SK-N-SH treated with all-trans-retinoic acid at 6 μM for 48 hours (cell line): Measurements from ENCODE around the gene BACH2.

Experiments
- BACH2 ChIP-seq: fragments of 250-450 bp; sonication (Bioruptor Pico); IDR thresholded peaks from 2 replicates; pipeline ENCODE4 v1.9.0; 2021; ENCODE audit warnings: mild to moderate bottlenecking, borderline replicate concordance
- CSDC2 ChIP-seq: fragments of 250-450 bp; sonication (Bioruptor Pico); IDR thresholded peaks from 2 replicates; pipeline ENCODE4 v1.5.0; 2020; ENCODE audit warnings: mild to moderate bottlenecking, moderate library complexity
- ISL1 ChIP-seq: fragments of 250-450 bp; sonication (Bioruptor Pico); IDR thresholded peaks from 2 replicates; pipeline ENCODE4 v2.1.2; 2022; ENCODE audit warnings: mild to moderate bottlenecking, moderate library complexity
- OSR1 ChIP-seq: fragments of 250-450 bp; sonication (Bioruptor Pico); IDR thresholded peaks from 2 replicates; pipeline ENCODE4 v1.8.0; 2022; ENCODE audit warnings: moderate library complexity, mild to moderate bottlenecking, inconsistent platforms
- PATZ1 ChIP-seq: fragments of 250-450 bp; sonication (Bioruptor Pico); IDR thresholded peaks from 2 replicates; pipeline ENCODE4 v1.8.0; 2020; ENCODE audit warnings: mild to moderate bottlenecking, moderate library complexity, borderline replicate concordance
- POU6F1 ChIP-seq: fragments of 250-450 bp; sonication (Bioruptor Pico); IDR thresholded peaks from 2 replicates; pipeline ENCODE4 v1.8.0; 2021; ENCODE audit warnings: low read depth, mild to moderate bottlenecking, moderate library complexity, borderline replicate concordance
- TOX ChIP-seq: fragments of 250-450 bp; sonication (Bioruptor Pico); IDR thresholded peaks from 2 replicates; pipeline ENCODE4 v1.8.0; 2021; ENCODE audit warnings: mild to moderate bottlenecking, moderate library complexity, borderline replicate concordance
- TSHZ2 ChIP-seq: fragments of 250-450 bp; sonication (Bioruptor Pico); IDR thresholded peaks from 2 replicates; pipeline ENCODE4 v1.5.0; 2020; ENCODE audit warnings: mild to moderate bottlenecking, moderate library complexity
- ZC3H10 ChIP-seq: fragments of 250-450 bp; sonication (Bioruptor Pico); IDR thresholded peaks from 2 replicates; pipeline ENCODE4 v1.5.1; 2021; ENCODE audit warnings: mild to moderate bottlenecking, moderate library complexity
- ZNF565 ChIP-seq: fragments of 450-650 bp; formaldehyde crosslinking; conservative IDR thresholded peaks from 2 replicates; pipeline ENCODE4 v1.5.0; 2020; ENCODE audit warnings: low read depth, mild to moderate bottlenecking, moderate library complexity
- ZNF8 ChIP-seq: fragments of 450-650 bp; formaldehyde crosslinking; IDR thresholded peaks from 2 replicates; pipeline ENCODE4 v1.5.0; 2020; ENCODE audit warnings: mild to moderate bottlenecking, moderate library complexity

GRCh38 chr6:89952686-89953085, 344.0 kb downstream of the BACH2 start:
- TF ChIP-seq CSDC2 (CRISPR knock-in tag) (no peak), ZNF8 (CRISPR knock-in tag) (no peak), PATZ1 (CRISPR knock-in tag) (no peak), POU6F1 (CRISPR knock-in tag) (no peak), TOX (CRISPR knock-in tag) (no peak), BACH2 (CRISPR knock-in tag) (no peak), OSR1 (CRISPR knock-in tag) (no peak), TSHZ2 (CRISPR knock-in tag) (no peak), ZNF565 (CRISPR knock-in tag) (no peak), ZC3H10 (CRISPR knock-in tag) (no peak), ISL1 (CRISPR knock-in tag) (no peak)
